GM21619 (cell line): ENCODE measurements around the gene NPIPA7.
"Not testable (repeated sequence)": the region's sequence is repeated elsewhere in the genome, so short reads cannot be mapped to it uniquely, and the experiment has no call there.

ENCODE experiments used
- ATAC-seq: cut with Tn5 transposase; IDR thresholded peaks from one replicate; pipeline ENCODE4 v1.9.1; 2021; ENCODE audit not compliant: unreplicated experiment

NPIPA7 gene

DNA sequence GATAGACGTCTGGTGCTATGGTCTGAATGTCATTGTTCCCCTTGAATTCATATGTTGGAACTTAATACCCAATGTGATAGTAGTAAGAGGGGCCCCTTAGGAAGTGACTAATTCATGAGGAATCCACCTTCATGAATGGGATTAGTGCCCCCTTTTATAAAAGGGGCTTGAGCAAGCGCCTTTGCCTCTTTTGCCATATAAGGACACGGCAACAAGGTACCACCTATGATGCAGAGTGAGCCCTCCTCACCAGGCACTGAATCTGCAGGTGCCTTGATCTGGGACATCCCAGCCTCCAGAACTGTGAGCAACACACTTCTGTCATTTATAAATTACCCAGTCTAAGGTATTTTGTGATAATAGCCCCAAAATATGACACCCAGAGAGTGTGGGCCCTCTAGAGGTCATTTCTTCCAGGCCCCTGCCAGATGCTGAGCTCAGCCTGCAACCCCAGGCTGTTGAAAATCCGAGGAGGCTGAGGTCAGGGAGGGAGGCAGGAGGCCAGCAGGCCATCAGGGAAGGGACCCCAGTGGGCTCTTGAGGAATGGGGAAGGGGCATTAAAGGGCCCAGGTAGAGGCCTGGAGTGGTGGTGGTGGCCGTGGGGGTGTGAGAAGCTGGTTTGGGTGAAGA lies 39.1 kb downstream of the NPIPA7 start:
- not testable (repeated sequence) for ATAC-seq

DNA sequence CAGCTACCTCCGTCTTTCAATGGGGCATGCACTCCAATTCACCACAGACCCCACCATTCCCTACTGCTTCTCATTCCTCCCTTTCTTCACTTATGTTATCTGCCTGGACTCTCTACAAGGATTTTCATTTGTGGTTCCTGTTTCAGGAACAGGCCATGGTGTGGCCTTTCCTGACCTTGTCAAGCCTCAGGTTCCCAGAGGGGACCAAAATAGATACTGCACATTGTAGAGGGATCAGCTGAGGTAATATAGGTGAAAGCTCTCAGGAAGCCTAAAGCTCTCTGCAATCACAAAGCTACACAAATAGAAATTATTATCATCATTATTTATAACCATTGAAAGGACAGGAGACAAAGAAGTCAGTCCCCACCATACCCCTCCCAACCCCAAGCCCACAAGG lies 41.6 kb downstream of the NPIPA7 start:
- not testable (repeated sequence) for ATAC-seq

DNA sequence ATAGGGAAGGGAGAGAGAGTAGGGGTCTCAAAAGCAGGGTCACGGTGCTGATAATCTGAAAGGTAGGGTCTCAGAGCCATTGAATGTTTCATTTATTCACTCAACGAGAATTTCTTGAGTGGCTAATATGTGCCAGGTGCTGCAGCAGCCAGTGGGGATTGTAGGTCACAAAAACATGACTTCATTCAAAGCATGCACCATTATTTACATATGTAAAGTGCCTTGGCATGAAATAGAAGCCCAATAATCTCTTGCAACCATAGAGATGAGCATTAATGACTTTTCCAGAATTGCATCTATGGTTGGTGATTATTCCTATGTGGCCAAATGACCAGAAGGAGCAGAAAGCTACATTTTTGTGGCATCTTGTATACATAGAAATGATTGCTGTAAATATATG lies 46.2 kb downstream of the NPIPA7 start:
- not testable (repeated sequence) for ATAC-seq

DNA sequence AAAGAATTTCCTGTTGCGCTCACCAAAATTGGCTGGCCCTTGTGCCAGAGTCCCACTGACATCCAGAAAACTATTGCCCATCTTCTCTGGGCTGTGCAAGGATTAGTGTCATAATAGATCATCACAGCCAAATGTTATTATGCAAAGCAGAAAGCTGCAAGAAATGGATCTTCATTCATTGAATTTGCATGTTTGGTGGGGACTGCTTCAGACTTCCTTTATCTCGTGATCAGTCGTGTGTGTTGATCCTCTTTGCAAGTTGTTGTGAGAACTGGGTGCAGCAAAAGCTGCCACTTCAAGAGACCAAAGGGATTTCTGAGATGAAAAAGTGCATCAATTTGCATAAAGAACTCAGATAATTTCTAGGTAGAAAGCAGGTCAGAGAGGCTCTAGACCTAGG lies 52.2 kb downstream of the NPIPA7 start:
- not testable (repeated sequence) for ATAC-seq

DNA sequence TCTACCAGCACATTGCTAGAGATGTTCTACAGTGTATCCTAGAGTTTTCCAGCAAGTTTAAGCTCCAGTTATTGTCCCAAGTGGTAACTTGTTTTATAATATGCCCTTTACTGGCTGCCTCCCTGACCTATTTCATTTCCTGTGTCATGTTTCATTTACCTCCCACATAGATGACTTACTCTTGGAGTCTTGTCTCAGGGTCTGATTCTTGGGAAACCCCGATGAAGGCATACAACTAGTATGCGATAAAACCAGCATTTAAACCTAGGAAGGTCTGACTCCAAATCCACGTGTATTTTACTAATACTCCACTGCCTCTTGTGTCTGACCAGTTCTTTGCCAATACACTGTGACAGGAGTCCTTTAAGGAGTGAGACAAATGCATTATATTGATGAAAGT lies 55.8 kb downstream of the NPIPA7 start:
- not testable (repeated sequence) for ATAC-seq

DNA sequence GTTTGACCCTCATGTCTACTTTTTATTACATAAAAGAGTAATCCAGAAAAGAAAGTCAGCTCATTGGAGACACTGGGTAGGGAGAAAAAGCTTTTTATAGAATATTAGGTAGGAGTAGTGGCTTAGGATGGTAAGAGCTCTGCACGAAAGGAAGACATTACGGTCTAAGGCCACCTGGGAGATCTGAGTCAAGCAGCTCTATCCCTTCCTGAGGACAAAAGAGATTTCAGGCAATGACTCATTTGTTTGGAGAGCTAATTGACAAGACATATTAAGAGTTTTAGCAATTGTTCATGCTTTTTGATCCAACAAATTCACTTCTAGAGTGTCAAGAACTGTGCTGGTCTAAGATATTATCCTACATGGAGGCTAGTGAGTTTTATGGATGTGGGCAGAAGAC lies 62.5 kb downstream of the NPIPA7 start:
- ATAC-seq, result not testable (repeated sequence)
